ENCODE measurements around the gene KLHDC8B.

DNA sequence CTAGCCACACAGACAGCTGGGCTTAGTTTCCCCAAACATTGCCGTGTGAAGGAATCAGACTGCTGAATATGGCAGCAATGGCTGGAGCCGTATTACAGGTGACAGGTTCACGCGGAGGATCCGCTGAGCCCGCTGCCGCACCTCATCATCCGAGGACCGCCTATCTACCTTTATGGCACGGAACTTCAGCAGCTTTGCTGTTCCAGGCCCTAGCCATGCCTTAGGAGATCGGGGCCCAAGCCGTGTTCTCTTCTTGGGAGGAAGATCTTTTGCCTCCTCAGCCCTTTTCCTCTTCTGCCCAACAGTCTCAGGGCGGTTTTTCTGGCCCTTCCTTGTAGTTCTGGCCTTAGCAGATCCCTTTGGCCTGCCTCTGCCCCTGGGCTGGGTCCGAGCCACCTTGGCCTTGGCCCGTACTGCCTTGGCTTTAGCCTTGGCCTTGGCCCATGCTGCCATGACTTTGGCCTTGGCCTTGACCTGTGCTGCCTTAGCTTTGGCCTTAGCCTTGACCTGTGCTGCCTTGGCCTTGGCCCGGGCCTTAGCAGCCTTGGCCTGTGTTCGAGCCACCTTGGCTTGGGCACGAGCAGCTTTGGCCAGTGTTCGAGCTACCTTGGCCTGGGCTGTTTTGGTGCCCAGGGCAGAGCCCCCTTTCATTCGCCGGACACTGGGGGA, 8.5 kb upstream of the KLHDC8B start:
- TF ChIP-seq, protein P1, sequence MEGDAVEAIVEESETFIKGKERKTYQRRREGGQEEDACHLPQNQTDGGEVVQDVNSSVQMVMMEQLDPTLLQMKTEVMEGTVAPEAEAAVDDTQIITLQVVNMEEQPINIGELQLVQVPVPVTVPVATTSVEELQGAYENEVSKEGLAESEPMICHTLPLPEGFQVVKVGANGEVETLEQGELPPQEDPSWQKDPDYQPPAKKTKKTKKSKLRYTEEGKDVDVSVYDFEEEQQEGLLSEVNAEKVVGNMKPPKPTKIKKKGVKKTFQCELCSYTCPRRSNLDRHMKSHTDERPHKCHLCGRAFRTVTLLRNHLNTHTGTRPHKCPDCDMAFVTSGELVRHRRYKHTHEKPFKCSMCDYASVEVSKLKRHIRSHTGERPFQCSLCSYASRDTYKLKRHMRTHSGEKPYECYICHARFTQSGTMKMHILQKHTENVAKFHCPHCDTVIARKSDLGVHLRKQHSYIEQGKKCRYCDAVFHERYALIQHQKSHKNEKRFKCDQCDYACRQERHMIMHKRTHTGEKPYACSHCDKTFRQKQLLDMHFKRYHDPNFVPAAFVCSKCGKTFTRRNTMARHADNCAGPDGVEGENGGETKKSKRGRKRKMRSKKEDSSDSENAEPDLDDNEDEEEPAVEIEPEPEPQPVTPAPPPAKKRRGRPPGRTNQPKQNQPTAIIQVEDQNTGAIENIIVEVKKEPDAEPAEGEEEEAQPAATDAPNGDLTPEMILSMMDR (IDR thresholded peaks at IDR 0.05; ENCODE audit: low read length), result no peak
- TF ChIP-seq EZH2 (optimal IDR thresholded peaks at IDR 0.05; ENCODE audit: low read depth, low read length), result no peak

All from MM.1S (cell line).